ENCODE data around the gene COA5. TPM values are rescaled to one million over a fixed set of nuclear protein-coding genes. Genes with fewer than 3 reads are reported as not detected.

COA5 gene
- total RNA-seq, 1 donor = 17.4 TPM

- no peak for DNase-seq (ENCODE audit: insufficient read length, low spot score, missing footprints)
- H3K27me3 ChIP-seq (ENCODE audit: insufficient read depth, low read length) = no peaks in the 10 kb centered on the region
These were observed 25.0 kb downstream of the COA5 start for GRCh38 chr2:98583276-98583675.

GRCh38 chr2:98582523-98582922, 25.8 kb downstream of the COA5 start:
- Histone ChIP-seq H4K20me1 (ENCODE audit: insufficient read depth, low read length) (no peaks in the 10 kb centered on the region), H3K79me2 (ENCODE audit: insufficient read depth, low read length) (no peaks in the 10 kb centered on the region), H3K27me3 (ENCODE audit: insufficient read depth, low read length) (no peaks in the 10 kb centered on the region), H3K4me1 (ENCODE audit: insufficient read depth, low read length) (no peaks in the 10 kb centered on the region), H3K4me2 (ENCODE audit: insufficient read depth, low read length) (no peak overlapping the region), H3K36me3 (ENCODE audit: insufficient read depth, low read length) (peaks cover 6% of the 10 kb centered on the region), H3K27ac (ENCODE audit: low read depth, low read length) (no peak overlapping the region), H3K4me3 (ENCODE audit: insufficient read depth, low read length) (no peak overlapping the region), H3K9me3 (ENCODE audit: low read depth, low read length) (no peaks in the 10 kb centered on the region), H2AFZ (ENCODE audit: low read length) (no peak overlapping the region)
- no peak for DNase-seq (ENCODE audit: insufficient read length, low spot score, missing footprints)
- TF ChIP-seq CTCF (IDR thresholded peaks at IDR 0.05; ENCODE audit: extremely low read depth, low read depth, low read length) = no peak

More at GRCh38 chr2:98583276-98583675, 25.0 kb downstream of the COA5 start:
- Histone ChIP-seq H3K4me3 (ENCODE audit: insufficient read depth, low read length) (no peak overlapping the region), H3K36me3 (ENCODE audit: insufficient read depth, low read length) (peaks cover 3% of the 10 kb centered on the region), H3K27ac (ENCODE audit: low read depth, low read length) (no peak overlapping the region), H3K4me2 (ENCODE audit: insufficient read depth, low read length) (no peak overlapping the region), H3K4me1 (ENCODE audit: insufficient read depth, low read length) (no peaks in the 10 kb centered on the region), H3K9me3 (ENCODE audit: low read depth, low read length) (no peaks in the 10 kb centered on the region), H3K79me2 (ENCODE audit: insufficient read depth, low read length) (no peaks in the 10 kb centered on the region), H4K20me1 (ENCODE audit: insufficient read depth, low read length) (no peaks in the 10 kb centered on the region), H2AFZ (ENCODE audit: low read length) (no peak overlapping the region)
- no peak for TF ChIP-seq CTCF (IDR thresholded peaks at IDR 0.05; ENCODE audit: extremely low read depth, low read depth, low read length)

GRCh38 chr2:98580656-98581284, 27.5 kb downstream of the COA5 start:
- peaks cover 9% of the 10 kb centered on the region for H3K36me3 ChIP-seq (ENCODE audit: insufficient read depth, low read length)
- H3K27ac ChIP-seq (ENCODE audit: low read depth, low read length) = no peak overlapping the region
- peak; percentile 13 for DNase-seq (ENCODE audit: insufficient read length, low spot score, missing footprints)
- no peak overlapping the region for H3K4me3 ChIP-seq (ENCODE audit: insufficient read depth, low read length)
- H3K27me3 ChIP-seq (ENCODE audit: insufficient read depth, low read length) = no peaks in the 10 kb centered on the region
- H3K9me3 ChIP-seq (ENCODE audit: low read depth, low read length) = no peaks in the 10 kb centered on the region
- H4K20me1 ChIP-seq (ENCODE audit: insufficient read depth, low read length) = no peaks in the 10 kb centered on the region
- H3K79me2 ChIP-seq (ENCODE audit: insufficient read depth, low read length) = no peaks in the 10 kb centered on the region
- no peak overlapping the region for H2AFZ ChIP-seq (ENCODE audit: low read length)
- H3K4me1 ChIP-seq (ENCODE audit: insufficient read depth, low read length) = no peaks in the 10 kb centered on the region
- TF ChIP-seq CTCF (IDR thresholded peaks at IDR 0.05; ENCODE audit: extremely low read depth, low read depth, low read length) = no peak
- no peak overlapping the region for H3K4me2 ChIP-seq (ENCODE audit: insufficient read depth, low read length)

GRCh38 chr2:98579926-98580325, 28.4 kb downstream of the COA5 start:
- Histone ChIP-seq H3K27ac (ENCODE audit: low read depth, low read length) (no peak overlapping the region), H3K27me3 (ENCODE audit: insufficient read depth, low read length) (no peaks in the 10 kb centered on the region), H3K4me3 (ENCODE audit: insufficient read depth, low read length) (no peak overlapping the region), H3K9me3 (ENCODE audit: low read depth, low read length) (no peaks in the 10 kb centered on the region), H3K4me1 (ENCODE audit: insufficient read depth, low read length) (no peaks in the 10 kb centered on the region), H4K20me1 (ENCODE audit: insufficient read depth, low read length) (no peaks in the 10 kb centered on the region), H3K4me2 (ENCODE audit: insufficient read depth, low read length) (no peak overlapping the region), H2AFZ (ENCODE audit: low read length) (no peak overlapping the region), H3K79me2 (ENCODE audit: insufficient read depth, low read length) (no peaks in the 10 kb centered on the region), H3K36me3 (ENCODE audit: insufficient read depth, low read length) (peaks cover 9% of the 10 kb centered on the region)
- TF ChIP-seq CTCF (IDR thresholded peaks at IDR 0.05; ENCODE audit: extremely low read depth, low read depth, low read length) = no peak
- peak; percentile 50 for DNase-seq (ENCODE audit: insufficient read length, low spot score, missing footprints)

All from osteoblast (primary cell).